ENCODE data around the gene SMG6.

GRCh38 chr17:2019723-2020122, 283.9 kb downstream of the SMG6 start:
- TF ChIP-seq POLR2A (IDR thresholded peaks at IDR 0.05; ENCODE audit: low read length) (no peak), GATA1 (IDR thresholded peaks at IDR 0.05; ENCODE audit: low read depth, low read length) (no peak)

Data from erythroblast (primary cell).